H9 (cell line): ENCODE results near the gene MED25. TPM values are rescaled to one million over a fixed set of nuclear protein-coding genes. Genes with fewer than 3 reads are reported as not detected.

ENCODE experiments used
- DNase-seq: peaks from one replicate; pipeline ENCODE4 v3.0.0-alpha.2; 2017
- H2AFZ ChIP-seq: one replicate; pipeline ENCODE4 v1.6.1; 2013; ENCODE audit warnings: mild to moderate bottlenecking, low read length, control low read depth, moderate library complexity
- H2AK5ac ChIP-seq: 2 replicates; pipeline ENCODE4 v1.6.1; 2013; ENCODE audit warnings: low read length, control low read depth, mixed read lengths; ENCODE audit not compliant: insufficient read length
- H2BK120ac ChIP-seq: one replicate; pipeline ENCODE4 v1.6.1; 2013; ENCODE audit warnings: low read depth, mild to moderate bottlenecking, low read length, control low read depth, inconsistent platforms; ENCODE audit not compliant: poor library complexity, severe bottlenecking
- H2BK12ac ChIP-seq: 2 replicates; pipeline ENCODE4 v1.6.1; 2013; ENCODE audit warnings: low read length, control low read depth, mixed read lengths, low read depth; ENCODE audit not compliant: insufficient read length
- H2BK15ac ChIP-seq: 2 replicates; pipeline ENCODE4 v1.6.1; 2013; ENCODE audit warnings: low read depth, low read length, control low read depth
- H2BK20ac ChIP-seq: one replicate; pipeline ENCODE4 v1.6.1; 2013; ENCODE audit warnings: low read depth, mild to moderate bottlenecking, low read length, control low read depth, inconsistent platforms; ENCODE audit not compliant: poor library complexity, severe bottlenecking
- H2BK5ac ChIP-seq: 2 replicates; pipeline ENCODE4 v1.6.1; 2013; ENCODE audit warnings: low read length, control low read depth, mixed read lengths; ENCODE audit not compliant: insufficient read length
- H3K14ac ChIP-seq: 2 replicates; pipeline ENCODE4 v1.6.1; 2013; ENCODE audit warnings: low read length, control low read depth; ENCODE audit not compliant: insufficient read depth
- H3K18ac ChIP-seq: 2 replicates; pipeline ENCODE4 v1.6.1; 2013; ENCODE audit warnings: low read depth, mild to moderate bottlenecking, mixed read lengths, low read length, control low read depth; ENCODE audit not compliant: insufficient read length
- H3K23ac ChIP-seq: 2 replicates; pipeline ENCODE4 v1.6.1; 2013; ENCODE audit warnings: low read length, control low read depth, mixed read lengths, low read depth; ENCODE audit not compliant: insufficient read length
- H3K23me2 ChIP-seq: 2 replicates; pipeline ENCODE4 v1.6.1; 2013; ENCODE audit warnings: low read depth, mild to moderate bottlenecking, mixed read lengths, low read length, control low read depth; ENCODE audit not compliant: insufficient read length, poor library complexity, severe bottlenecking
- H3K27ac ChIP-seq: 2 replicates; pipeline ENCODE4 v1.5.1; 2013; ENCODE audit warnings: low read length, control low read depth, mixed read lengths, low read depth; ENCODE audit not compliant: insufficient read length
- H3K27me3 ChIP-seq: 2 replicates; pipeline ENCODE4 v1.6.1; 2013; ENCODE audit warnings: low read length, control low read depth, inconsistent platforms; ENCODE audit not compliant: insufficient read depth
- H3K4ac ChIP-seq: 2 replicates; pipeline ENCODE4 v1.6.1; 2013; ENCODE audit warnings: low read depth, mild to moderate bottlenecking, control low read depth, inconsistent platforms, low read length, moderate library complexity
- H3K4me1 ChIP-seq: 2 replicates; pipeline ENCODE4 v1.6.1; 2013; ENCODE audit warnings: low read length, control low read depth, inconsistent platforms; ENCODE audit not compliant: insufficient read depth
- H3K4me2 ChIP-seq: 2 replicates; pipeline ENCODE4 v1.6.1; 2013; ENCODE audit warnings: low read length, control low read depth, mixed read lengths; ENCODE audit not compliant: insufficient read length, insufficient read depth
- H3K56ac ChIP-seq: 2 replicates; pipeline ENCODE4 v1.6.1; 2013; ENCODE audit warnings: low read depth, mild to moderate bottlenecking, mixed read lengths, low read length, control low read depth; ENCODE audit not compliant: insufficient read length
- H3K79me1 ChIP-seq: 2 replicates; pipeline ENCODE4 v1.6.1; 2013; ENCODE audit warnings: low read depth, mild to moderate bottlenecking, moderate library complexity, low read length, control low read depth, inconsistent platforms; ENCODE audit not compliant: insufficient read depth, poor library complexity, severe bottlenecking
- H3K79me2 ChIP-seq: 2 replicates; pipeline ENCODE4 v1.6.1; 2013; ENCODE audit warnings: low read length, control low read depth, inconsistent platforms; ENCODE audit not compliant: insufficient read depth
- H3K9ac ChIP-seq: 2 replicates; pipeline ENCODE4 v1.6.1; 2013; ENCODE audit warnings: low read length, control low read depth, mixed read lengths; ENCODE audit not compliant: insufficient read length; ENCODE audit errors: extremely low read depth
- H3K9me3 ChIP-seq: one replicate; pipeline ENCODE4 v1.6.1; 2013; ENCODE audit warnings: low read depth, low read length, inconsistent platforms; ENCODE audit not compliant: control insufficient read depth
- H3T11ph ChIP-seq: one replicate; pipeline ENCODE4 v1.6.1; 2013; ENCODE audit warnings: mild to moderate bottlenecking, low read length, control low read depth, inconsistent platforms
- H4K20me1 ChIP-seq: one replicate; pipeline ENCODE4 v1.6.1; 2013; ENCODE audit not compliant: control insufficient read depth, insufficient read length, insufficient read depth
- H4K5ac ChIP-seq: 2 replicates; pipeline ENCODE4 v1.6.1; 2013; ENCODE audit warnings: low read depth, mild to moderate bottlenecking, mixed read lengths, low read length, control low read depth; ENCODE audit not compliant: insufficient read length
- H4K8ac ChIP-seq: replicated peaks from 2 replicates; pipeline ENCODE4 v1.6.1; 2013; ENCODE audit warnings: low read length, control low read depth, mixed read lengths, low read depth; ENCODE audit not compliant: insufficient read length
- H4K91ac ChIP-seq: 2 replicates; pipeline ENCODE4 v1.6.1; 2013; ENCODE audit warnings: low read depth, mild to moderate bottlenecking, moderate library complexity, mixed read lengths, low read length, control low read depth; ENCODE audit not compliant: insufficient read length
- H3K27ac Mint-ChIP-seq, 3 experiments: 2 replicates in 2 of 3; 3 replicates in 1 of 3; pipeline ENCODE4 v1.8.0; 2020 to 2021; ENCODE audit warnings: mixed read lengths in 3 of 3, mild to moderate bottlenecking in 1 of 3, moderate library complexity in 1 of 3
- H3K27me3 Mint-ChIP-seq: 2 replicates; pipeline ENCODE4 v1.8.0; 2021; ENCODE audit warnings: low read depth, mild to moderate bottlenecking, moderate library complexity, mixed read lengths
- H3K36me3 Mint-ChIP-seq, 3 experiments: 2 replicates in 2 of 3; 3 replicates in 1 of 3; pipeline ENCODE4 v1.8.0; 2020 to 2021; ENCODE audit warnings: low read depth in 3 of 3, mixed read lengths in 3 of 3; ENCODE audit not compliant: insufficient read depth in 1 of 3
- H3K4me1 Mint-ChIP-seq, 2 experiments: 2 replicates each; pipeline ENCODE4 v1.8.0; 2020; ENCODE audit warnings: mixed read lengths in 2 of 2
- H3K4me3 Mint-ChIP-seq, 2 experiments: 2 replicates in 1 of 2; 3 replicates in 1 of 2; pipeline ENCODE4 v1.8.0; 2020 to 2021; ENCODE audit warnings: mild to moderate bottlenecking in 2 of 2, mixed read lengths in 2 of 2, moderate library complexity in 1 of 2
- H3K9me3 Mint-ChIP-seq, 2 experiments: 2 replicates in 1 of 2; 3 replicates in 1 of 2; pipeline ENCODE4 v1.8.0; 2020; ENCODE audit warnings: mild to moderate bottlenecking in 2 of 2, mixed read lengths in 2 of 2, moderate library complexity in 1 of 2
- WGBS: extraction: QIAGEN DNeasy Blood & Tissue Kit; methylation state at CpG from one replicate; pipeline ENCODE4 v1.1.7; 2013; ENCODE audit warnings: missing lambda C conversion rate, low lambda C conversion rate, mixed read lengths; ENCODE audit not compliant: insufficient read length; ENCODE audit errors: extremely low coverage; 5-methylcytosine and 5-hydroxymethylcytosine counted together
- total RNA-seq: library from RNA; stranded (reverse); gene quantifications from 2 replicates; pipeline ENCODE4 v1.2.1, GENCODE V29; 2021
- TF ChIP-seq, protein P1 (sequence below): fragments of 200-600 bp; sonication (generic); conservative IDR thresholded peaks from 3 replicates; pipeline ENCODE4 v1.8.0; 2021; ENCODE audit warnings: antibody characterized with exemption, mild to moderate bottlenecking

Gene MED25
- total RNA-seq, 1 experiment from 2014 or later = 77.5 TPM

DNA sequence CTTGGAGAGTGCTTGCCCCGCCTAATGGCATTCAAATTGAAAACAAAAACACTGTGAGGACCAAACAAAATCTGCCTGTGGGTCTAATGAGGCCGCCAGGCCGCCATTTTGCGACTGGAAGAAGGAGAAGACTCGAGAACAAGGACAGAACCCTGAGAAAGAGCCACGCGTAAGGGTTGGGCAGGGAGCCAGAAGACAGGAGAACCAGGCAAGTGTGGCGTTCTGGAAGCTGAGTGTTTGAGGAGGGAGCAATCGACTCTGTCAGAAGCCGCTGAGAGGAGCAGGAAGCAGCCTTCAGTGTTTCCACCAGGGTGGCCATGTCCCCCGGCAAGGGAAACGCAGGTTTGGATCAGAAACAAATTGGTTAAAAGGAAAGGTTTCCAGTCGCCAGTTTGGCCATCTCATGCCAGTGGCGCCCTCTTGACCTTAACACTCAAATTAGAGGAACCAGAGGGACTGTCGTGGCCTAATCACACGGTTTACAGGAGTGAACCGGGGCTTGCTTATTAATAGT is 22.7 kb downstream of the MED25 start:
- Mint-ChIP-seq H3K4me1 (peaks cover 0 to 5% of the 10 kb centered on the region in 2 experiments; a peak in 2 of 4 replicates), H3K4me3 (no peak overlapping the region), H3K27ac (peak overlapping the region; percentile 17 to 49 (median 42); a peak in 4 of 7 replicates), H3K36me3 (peaks cover 6 to 43% (median 40%) of the 10 kb centered on the region in 3 experiments), H3K27me3 (peaks cover 1% of the 10 kb centered on the region; the same call in 1 of the 2 replicates), H3K9me3 (no peaks in the 10 kb centered on the region)
- no CpG with 5 or more reads among the region's 17 CpGs for WGBS
- no peaks in the 10 kb centered on the region for H3K27me3 ChIP-seq
- H3K9me3 ChIP-seq = no peaks in the 10 kb centered on the region
- no peaks in the 10 kb centered on the region for H4K20me1 ChIP-seq
- no peak overlapping the region for H2BK120ac ChIP-seq
- no peaks in the 10 kb centered on the region for H3K79me2 ChIP-seq
- H3K14ac ChIP-seq = no peak overlapping the region
- TF ChIP-seq, protein P1, sequence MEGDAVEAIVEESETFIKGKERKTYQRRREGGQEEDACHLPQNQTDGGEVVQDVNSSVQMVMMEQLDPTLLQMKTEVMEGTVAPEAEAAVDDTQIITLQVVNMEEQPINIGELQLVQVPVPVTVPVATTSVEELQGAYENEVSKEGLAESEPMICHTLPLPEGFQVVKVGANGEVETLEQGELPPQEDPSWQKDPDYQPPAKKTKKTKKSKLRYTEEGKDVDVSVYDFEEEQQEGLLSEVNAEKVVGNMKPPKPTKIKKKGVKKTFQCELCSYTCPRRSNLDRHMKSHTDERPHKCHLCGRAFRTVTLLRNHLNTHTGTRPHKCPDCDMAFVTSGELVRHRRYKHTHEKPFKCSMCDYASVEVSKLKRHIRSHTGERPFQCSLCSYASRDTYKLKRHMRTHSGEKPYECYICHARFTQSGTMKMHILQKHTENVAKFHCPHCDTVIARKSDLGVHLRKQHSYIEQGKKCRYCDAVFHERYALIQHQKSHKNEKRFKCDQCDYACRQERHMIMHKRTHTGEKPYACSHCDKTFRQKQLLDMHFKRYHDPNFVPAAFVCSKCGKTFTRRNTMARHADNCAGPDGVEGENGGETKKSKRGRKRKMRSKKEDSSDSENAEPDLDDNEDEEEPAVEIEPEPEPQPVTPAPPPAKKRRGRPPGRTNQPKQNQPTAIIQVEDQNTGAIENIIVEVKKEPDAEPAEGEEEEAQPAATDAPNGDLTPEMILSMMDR = no peak
- no peak overlapping the region for H2BK20ac ChIP-seq
- no peak overlapping the region for H3T11ph ChIP-seq
- H2AFZ ChIP-seq = no peak overlapping the region
- no peak overlapping the region for H3K4me2 ChIP-seq
- no peak overlapping the region for H4K8ac ChIP-seq
- no peak overlapping the region for H4K91ac ChIP-seq
- no peak overlapping the region for H2BK15ac ChIP-seq
- no peak overlapping the region for H3K9ac ChIP-seq
- H2BK12ac ChIP-seq = no peak overlapping the region
- no peak overlapping the region for H4K5ac ChIP-seq
- no peak overlapping the region for H3K23ac ChIP-seq
- no peak overlapping the region for H3K18ac ChIP-seq
- no peaks in the 10 kb centered on the region for H3K4me1 ChIP-seq
- DNase-seq = no peak
- no peak overlapping the region for H3K27ac ChIP-seq
- no peak overlapping the region for H3K4ac ChIP-seq
- no peak overlapping the region for H2BK5ac ChIP-seq
- no peak overlapping the region for H2AK5ac ChIP-seq
- H3K23me2 ChIP-seq = no peaks in the 10 kb centered on the region
- H3K79me1 ChIP-seq = no peaks in the 10 kb centered on the region
- no peak overlapping the region for H3K56ac ChIP-seq
